SH-SY5Y (cell line): ENCODE data around the gene CRAT.

ENCODE experiments used
- GATA2 ChIP-seq: IDR thresholded peaks from 2 replicates; pipeline ENCODE4 v1.6.1; 2011; ENCODE audit warnings: mild to moderate bottlenecking, low read depth, low read length
- GATA3 ChIP-seq: IDR thresholded peaks from 2 replicates; pipeline ENCODE4 v1.6.1; 2011; ENCODE audit warnings: low read depth, mild to moderate bottlenecking, low read length, moderate library complexity

The CRAT gene

GRCh38 chr9:129131300-129132145 lies 20.9 kb upstream of the CRAT start:
- TF ChIP-seq GATA3: no peak
- no peak for TF ChIP-seq GATA2

- TF ChIP-seq GATA2 (no peak), GATA3 (no peak)
These were observed 20.2 kb upstream of the CRAT start for GRCh38 chr9:129130791-129131190.

- TF ChIP-seq GATA2 (no peak), GATA3 (no peak)
These were observed 18.1 kb upstream of the CRAT start for GRCh38 chr9:129128689-129129088.

- TF ChIP-seq GATA3 (no peak), GATA2 (no peak; the same call in none of the 2 replicates)
These were observed 16.4 kb upstream of the CRAT start for GRCh38 chr9:129126749-129127618.

- no peak for TF ChIP-seq GATA3
- no peak for TF ChIP-seq GATA2
These were observed 14.9 kb upstream of the CRAT start for GRCh38 chr9:129125478-129125877.

GRCh38 chr9:129124506-129125069 lies 14.0 kb upstream of the CRAT start:
- TF ChIP-seq GATA3 (no peak), GATA2 (no peak)

GRCh38 chr9:129122133-129122532 lies 11.5 kb upstream of the CRAT start:
- TF ChIP-seq GATA3: no peak
- no peak for TF ChIP-seq GATA2

GRCh38 chr9:129121483-129121882 lies 10.9 kb upstream of the CRAT start:
- TF ChIP-seq GATA2: no peak

- TF ChIP-seq GATA2: no peak
- TF ChIP-seq GATA3: no peak
These were observed 8.2 kb upstream of the CRAT start for GRCh38 chr9:129118799-129119198.

GRCh38 chr9:129113645-129114304 lies 3.2 kb upstream of the CRAT start:
- no peak for TF ChIP-seq GATA3
- TF ChIP-seq GATA2: no peak

GRCh38 chr9:129111528-129112151 lies 1.0 kb upstream of the CRAT start:
- TF ChIP-seq GATA2 (no peak), GATA3 (no peak)

GRCh38 chr9:129109952-129110739 lies 447 bp downstream of the CRAT start:
- no peak for TF ChIP-seq GATA2
- TF ChIP-seq GATA3: no peak

GRCh38 chr9:129109537-129109903 lies 1.1 kb downstream of the CRAT start:
- no peak for TF ChIP-seq GATA2
- no peak for TF ChIP-seq GATA3
